Transverse colon (tissue), 4 donors: ENCODE measurements around the gene CASK. TPM values are rescaled to one million over a fixed set of nuclear protein-coding genes. Genes with fewer than 3 reads are reported as not detected.

Experiments used
- DNase-seq: peaks from one replicate; pipeline ENCODE4 v3.0.0-alpha.2; 2019
- H3K27ac ChIP-seq, 4 donors: fragments of 200-600 bp; sonication (generic); 2 replicates each; pipeline ENCODE4 v1.5.1; 2016 to 2018; ENCODE audit warnings: inconsistent platforms in 4 of 4
- H3K27me3 ChIP-seq: fragments of 200-600 bp; sonication (generic); 2 replicates; pipeline ENCODE4 v1.5.1; 2017; ENCODE audit warnings: inconsistent platforms
- H3K36me3 ChIP-seq, 4 donors: fragments of 200-600 bp; sonication (generic); 2 replicates each; pipeline ENCODE4 v1.5.1; 2017 to 2019; ENCODE audit warnings: inconsistent platforms in 4 of 4
- H3K4me1 ChIP-seq, 4 donors: fragments of 200-600 bp; sonication (generic); 2 replicates each; pipeline ENCODE4 v1.5.1; 2017 to 2020; ENCODE audit warnings: inconsistent platforms in 4 of 4
- H3K4me3 ChIP-seq, 4 donors: fragments of 200-600 bp; sonication (generic); 1 replicate in 1 of 4; 2 replicates in 3 of 4; pipeline versions ENCODE4 v1.5.1 to v1.6.1; 2017 to 2019; ENCODE audit warnings: inconsistent platforms in 4 of 4
- H3K9me3 ChIP-seq, 2 donors: fragments of 200-600 bp; sonication (generic); 2 replicates each; pipeline ENCODE4 v1.5.1; 2017 to 2019; ENCODE audit warnings: inconsistent platforms in 2 of 2
- CTCF ChIP-seq, 5 experiments: fragments of 200-600 bp in 3 of 5; fragments of 450-650 bp in 2 of 5; sonication (generic) in 3 of 5; IDR thresholded peaks; 1 replicate in 2 of 5; 2 replicates in 3 of 5; pipeline ENCODE4 v1.5.1; 2016 to 2017; ENCODE audit warnings: antibody characterized with exemption in 5 of 5, inconsistent platforms in 3 of 5, mild to moderate bottlenecking in 2 of 5, moderate library complexity in 1 of 5
- EP300 ChIP-seq: sonication (generic); formaldehyde crosslinking; IDR thresholded peaks from one replicate; pipeline ENCODE4 v1.6.1; 2017; ENCODE audit warnings: antibody characterized with exemption, low read depth
- POLR2A ChIP-seq: fragments of 450-650 bp; IDR thresholded peaks from one replicate; pipeline ENCODE4 v1.6.1; 2016; ENCODE audit warnings: antibody characterized with exemption, mild to moderate bottlenecking, moderate library complexity
- POLR2AphosphoS5 ChIP-seq, 3 donors: sonication (generic); formaldehyde crosslinking; IDR thresholded peaks; one replicate each; pipeline ENCODE4 v1.6.1; 2016; ENCODE audit warnings: antibody characterized with exemption in 3 of 3
- WGBS, 2 donors: methylation state at CpG; one replicate each; pipeline ENCODE4 v1.1.5; 2018; ENCODE audit warnings: low coverage in 1 of 2; 5-methylcytosine and 5-hydroxymethylcytosine counted together
- in situ Hi-C, 4 donors: fragments of 200-750 bp; cut with MboI; loops; one replicate each; pipeline versions ENCODE4 v1.15.0 to v1.15.1; 2017; ENCODE audit warnings: low sequenced_read_pairs in 3 of 4, low pct_ligation_motif_present in 1 of 4, low pct_unique_long_range_greater_than_20kb in 1 of 4
- intact Hi-C: fragments of 100-400 bp; cut with DNase I; formaldehyde crosslinking; loops from one replicate; pipeline ENCODE4 v1.15.1; 2023; ENCODE audit warnings: low total_unique reads
- total RNA-seq, 4 donors: library from RNA; depleted of rRNA; stranded (reverse); fragments of >200 nt; gene quantifications; one replicate each; pipeline ENCODE4 v1.1.0, GENCODE V29; 2016

The CASK gene
- total RNA-seq, 4 donors from 2014 or later, result 26.6 to 86.1 (median 56.3) TPM

GRCh38 chrX:41621222-41621723 lies 302.1 kb downstream of the CASK start:
- H3K4me1 ChIP-seq, result no peaks in the 10 kb centered on the region
- in situ Hi-C loops, result no loop called here
- intact Hi-C loops, result no loop called here
- H3K9me3 ChIP-seq, result no peaks in the 10 kb centered on the region
- H3K27me3 ChIP-seq, result no peaks in the 10 kb centered on the region
- TF ChIP-seq CTCF (IDR thresholded peaks at IDR 0.05) (no peak), POLR2A (no peak), POLR2AphosphoS5 (IDR thresholded peaks at IDR 0.05) (no peak)
- 60% methylated on average over 5 of the region's 5 CpGs; no CpG with 5 or more reads in 1 of the 2 donors for WGBS, 2 donors
- no peak overlapping the region for H3K27ac ChIP-seq
- no peak overlapping the region for H3K4me3 ChIP-seq
- no peak for DNase-seq
- no peaks in the 10 kb centered on the region for H3K36me3 ChIP-seq

GRCh38 chrX:41619221-41619620 lies 304.1 kb downstream of the CASK start:
- in situ Hi-C loops (no loop called here), intact Hi-C loops (no loop called here)
- no peaks in the 10 kb centered on the region for H3K27me3 ChIP-seq
- no peaks in the 10 kb centered on the region for H3K36me3 ChIP-seq
- no peak for TF ChIP-seq CTCF (IDR thresholded peaks at IDR 0.05)
- TF ChIP-seq EP300, result no peak
- TF ChIP-seq POLR2AphosphoS5 (IDR thresholded peaks at IDR 0.05), result no peak
- no peak for TF ChIP-seq POLR2A
- no peak overlapping the region for H3K27ac ChIP-seq
- DNase-seq, result no peak
- no peaks in the 10 kb centered on the region for H3K4me1 ChIP-seq
- H3K4me3 ChIP-seq, result no peak overlapping the region
- no peaks in the 10 kb centered on the region for H3K9me3 ChIP-seq

GRCh38 chrX:41616935-41617334 lies 306.4 kb downstream of the CASK start:
- Histone ChIP-seq H3K27ac (no peak overlapping the region), H3K4me3 (no peak overlapping the region), H3K4me1 (no peaks in the 10 kb centered on the region), H3K36me3 (no peaks in the 10 kb centered on the region), H3K9me3 (no peaks in the 10 kb centered on the region), H3K27me3 (no peaks in the 10 kb centered on the region)
- 87% methylated on average over 3 of the region's 3 CpGs; no CpG with 5 or more reads in 1 of the 2 donors for WGBS, 2 donors
- TF ChIP-seq POLR2AphosphoS5 (IDR thresholded peaks at IDR 0.05), result no peak
- no peak for TF ChIP-seq CTCF (IDR thresholded peaks at IDR 0.05)
- no peak for TF ChIP-seq POLR2A
- TF ChIP-seq EP300, result no peak
- in situ Hi-C loops, result no loop called here
- intact Hi-C loops, result no loop called here
- DNase-seq, result no peak

- no peak for DNase-seq
- H3K4me1 ChIP-seq, result no peaks in the 10 kb centered on the region
- TF ChIP-seq EP300 (no peak), POLR2AphosphoS5 (IDR thresholded peaks at IDR 0.05) (no peak), POLR2A (no peak)
- no peak overlapping the region for H3K4me3 ChIP-seq
- in situ Hi-C loops, result no loop called here
- H3K9me3 ChIP-seq, result no peaks in the 10 kb centered on the region
- no peaks in the 10 kb centered on the region for H3K27me3 ChIP-seq
- intact Hi-C loops, result no loop called here
- H3K27ac ChIP-seq, result no peak overlapping the region
- H3K36me3 ChIP-seq, result no peaks in the 10 kb centered on the region
Observed at GRCh38 chrX:41616255-41616654, 307.1 kb downstream of the CASK start.

GRCh38 chrX:41608244-41608643 lies 315.1 kb downstream of the CASK start:
- no peaks in the 10 kb centered on the region for H3K36me3 ChIP-seq
- WGBS, 2 donors, result 71% methylated on average over 1 of the region's 1 CpG; no CpG with 5 or more reads in 1 of the 2 donors
- H3K9me3 ChIP-seq, result no peaks in the 10 kb centered on the region
- no peak for DNase-seq
- no peak overlapping the region for H3K27ac ChIP-seq
- in situ Hi-C loops, result no loop called here
- H3K4me1 ChIP-seq, result no peaks in the 10 kb centered on the region
- no peaks in the 10 kb centered on the region for H3K27me3 ChIP-seq
- H3K4me3 ChIP-seq, result no peak overlapping the region
- intact Hi-C loops, result no loop called here
- TF ChIP-seq CTCF (IDR thresholded peaks at IDR 0.05), result no peak
